ENCODE results near the gene UQCRQ. TPM values are rescaled to one million over a fixed set of nuclear protein-coding genes. Genes with fewer than 3 reads are reported as not detected.

Gene UQCRQ
- total RNA-seq, result 100 to 1,000 TPM; 677 to 784 TPM

DNA sequence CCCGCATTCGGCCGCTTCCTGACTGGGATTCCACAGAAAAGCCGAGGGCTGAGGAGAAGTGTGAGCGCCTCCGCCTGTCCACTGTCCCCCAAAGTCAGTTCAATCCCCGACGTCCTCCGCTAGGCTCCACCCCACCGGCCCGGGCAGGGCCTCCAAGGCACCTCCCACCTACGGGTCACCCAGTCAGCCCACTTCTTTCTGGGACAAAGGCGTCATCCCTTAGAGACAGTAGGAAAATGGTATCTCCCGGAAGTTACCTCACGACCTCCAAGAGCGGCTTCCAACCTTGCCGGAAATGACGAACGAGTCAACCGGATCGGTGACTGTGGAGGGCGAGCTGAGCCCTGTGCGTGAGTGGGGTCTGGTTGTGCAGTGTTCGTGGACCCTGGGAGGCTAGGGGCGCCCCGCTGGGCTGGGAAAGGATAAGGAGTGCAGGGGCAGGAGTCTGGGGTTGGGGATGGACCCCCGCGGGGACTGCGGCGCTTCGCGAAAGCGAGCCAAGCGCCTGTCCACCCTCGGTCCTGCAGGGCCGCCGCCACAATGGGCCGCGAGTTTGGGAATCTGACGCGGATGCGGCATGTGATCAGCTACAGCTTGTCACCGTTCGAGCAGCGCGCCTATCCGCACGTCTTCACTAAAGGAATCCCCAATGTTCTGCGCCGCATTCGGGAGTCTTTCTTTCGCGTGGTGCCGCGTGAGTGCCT is at the start of gene UQCRQ, which contains the start of gene GDF9:
UQCRQ (plus strand) TSS at position 301 of the 704 bp plus-strand sequence; CDS start at position 541, 240 bp downstream.
GDF9 (minus strand) TSS at position 128 of the 704 bp plus-strand sequence. CDS start 1,936 bp downstream, outside the sequence.
- Mint-ChIP-seq H3K27me3 (ENCODE audit: low read depth) (no peaks in the 10 kb centered on the region), H3K4me3 (peak within 1 kb of the TSS; percentile 99), H3K27ac (peak within 1 kb of the TSS; percentile 97), H3K9me3 (no peaks in the 10 kb centered on the region), H3K36me3 (ENCODE audit: low read depth) (peaks cover 24% of the 10 kb centered on the region), H3K4me1 (ENCODE audit: low read depth) (peaks cover 27% of the 10 kb centered on the region)
- CTCF ChIA-PET, result interaction anchor here (0.6 to 1.6 kb wide), 6 partner anchors 22 to 498 kb away, joined by 3 to 5 read pairs (median 4); no protein-coding TSS in a partner anchor
- intact Hi-C loops (cut with micrococcal nuclease), result loop anchor here (1.0 to 10.0 kb wide), 9 partner anchors 36 to 1358 kb away; partner anchors contain the start of genes AFF4, KIF3A, PPP2CA and RAD50
- peak; percentile 96 for DNase-seq

DNA sequence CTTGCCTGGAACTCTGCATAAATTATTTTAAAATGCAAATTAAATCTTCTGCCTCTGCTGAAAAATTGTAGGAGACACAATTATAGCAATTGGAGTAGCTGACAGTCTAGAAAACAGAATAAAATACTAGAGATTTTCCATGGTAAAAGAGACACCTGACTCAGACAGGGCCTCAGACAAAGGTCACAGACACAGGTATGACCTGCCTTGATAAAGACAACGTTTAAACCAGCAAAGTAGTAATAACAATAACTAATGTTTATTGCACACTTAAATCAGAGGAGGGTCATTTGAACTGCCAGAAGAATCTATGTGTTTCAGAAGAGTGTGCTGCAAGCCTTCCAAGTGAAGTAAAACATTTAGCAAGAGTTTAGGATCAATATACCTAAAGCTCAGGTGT is 49.4 kb upstream of the UQCRQ start:
- H3K27ac Mint-ChIP-seq, result no peak overlapping the region
- peaks cover 20% of the 10 kb centered on the region for H3K4me1 Mint-ChIP-seq (ENCODE audit: low read depth)
- intact Hi-C loops (cut with micrococcal nuclease), result no loop called here

DNA sequence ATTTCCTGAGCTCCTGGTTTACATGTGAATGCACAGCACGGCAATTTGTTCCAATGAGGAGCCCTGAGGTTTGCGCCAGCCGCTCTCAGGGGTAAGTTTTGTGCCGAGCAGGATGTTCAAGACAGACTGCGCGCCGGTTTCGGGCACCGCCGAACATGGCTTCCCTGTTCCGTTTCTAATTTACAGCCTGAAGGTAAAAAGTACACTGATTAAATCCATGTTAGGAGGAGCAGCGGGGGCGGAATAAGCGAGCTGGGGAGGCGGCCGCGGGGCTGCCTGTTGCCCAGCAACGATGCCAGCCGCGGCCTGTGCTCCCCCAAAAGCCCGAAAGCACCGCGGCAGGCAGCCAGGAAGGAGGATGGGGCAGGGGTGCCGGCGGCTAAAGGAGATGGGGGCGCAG is 47.0 kb upstream of the UQCRQ start:
- CTCF ChIA-PET, result interaction anchor here (0.6 to 5.2 kb wide), 32 partner anchors 9 to 432 kb away, joined by 3 to 45 read pairs (median 6); partner anchors contain the start of genes CCNI2, KIF3A and SHROOM1
- intact Hi-C loops (cut with micrococcal nuclease), result no loop called here
- peaks cover 14% of the 10 kb centered on the region for H3K4me1 Mint-ChIP-seq (ENCODE audit: low read depth)
- DNase-seq, result peak; percentile 42
- H3K9me3 Mint-ChIP-seq, result no peaks in the 10 kb centered on the region
- no peaks in the 10 kb centered on the region for H3K36me3 Mint-ChIP-seq (ENCODE audit: low read depth)
- H3K27ac Mint-ChIP-seq, result no peak overlapping the region
- H3K27me3 Mint-ChIP-seq (ENCODE audit: low read depth), result peaks cover 24% of the 10 kb centered on the region
- H3K4me3 Mint-ChIP-seq, result peak overlapping the region; percentile 33

More for the DNA sequence above, 49.4 kb upstream of the UQCRQ start:
- H3K9me3 Mint-ChIP-seq, result no peaks in the 10 kb centered on the region
- no peak overlapping the region for H3K4me3 Mint-ChIP-seq
- CTCF ChIA-PET, result interaction anchor here (0.5 to 5.2 kb wide), 7 partner anchors 13 to 316 kb away, joined by 3 to 45 read pairs (median 4); partner anchors contain the start of genes CCNI2 and SHROOM1
- no peaks in the 10 kb centered on the region for H3K36me3 Mint-ChIP-seq (ENCODE audit: low read depth)
- H3K27me3 Mint-ChIP-seq (ENCODE audit: low read depth), result peaks cover 23% of the 10 kb centered on the region
- DNase-seq, result no peak

DNA sequence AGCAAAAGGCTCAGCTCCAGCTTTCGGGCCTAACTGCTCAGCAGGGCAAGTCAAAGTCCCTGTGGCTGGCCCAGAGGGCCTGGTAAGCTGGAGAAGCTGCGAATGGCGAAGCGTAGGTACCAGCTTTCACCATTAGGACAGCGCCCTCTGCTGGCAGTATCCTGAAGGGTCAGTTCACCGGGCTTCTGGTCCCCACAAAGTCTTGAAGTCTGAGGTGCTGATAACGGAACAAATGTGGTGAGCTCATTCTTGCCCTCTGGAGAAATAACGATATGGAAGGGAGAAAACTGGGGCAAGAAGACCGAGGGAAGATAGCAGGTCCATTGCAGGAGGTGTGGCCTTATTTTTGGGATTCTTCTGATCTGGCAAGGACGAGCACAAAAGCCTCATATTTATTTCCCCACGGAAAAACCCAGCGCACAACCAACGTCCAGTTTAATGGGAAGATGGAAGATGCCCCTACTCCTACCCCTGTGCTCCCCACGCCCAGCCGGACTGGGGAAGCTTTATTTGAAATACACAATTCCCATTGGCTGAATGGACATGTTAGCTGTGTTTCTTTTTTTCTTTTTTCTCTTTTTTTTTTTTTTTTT is 46.2 kb upstream of the UQCRQ start:
- H3K36me3 Mint-ChIP-seq (ENCODE audit: low read depth), result no peaks in the 10 kb centered on the region
- no peaks in the 10 kb centered on the region for H3K9me3 Mint-ChIP-seq
- intact Hi-C loops (cut with micrococcal nuclease), result loop anchor here (1.0 to 2.0 kb wide), 7 partner anchors 67 to 435 kb away; partner anchors contain the start of gene CCNI2
- peak overlapping the region; percentile 41 for H3K4me3 Mint-ChIP-seq
- CTCF ChIA-PET, result interaction anchor here (0.6 to 5.2 kb wide), 43 partner anchors 9 to 505 kb away, joined by 3 to 45 read pairs (median 4); partner anchors contain the start of genes CCNI2, KIF3A and SHROOM1
- H3K27me3 Mint-ChIP-seq (ENCODE audit: low read depth), result peaks cover 29% of the 10 kb centered on the region
- DNase-seq, result peak; percentile 97
- no peak overlapping the region for H3K27ac Mint-ChIP-seq
- peaks cover 12% of the 10 kb centered on the region for H3K4me1 Mint-ChIP-seq (ENCODE audit: low read depth)

DNA sequence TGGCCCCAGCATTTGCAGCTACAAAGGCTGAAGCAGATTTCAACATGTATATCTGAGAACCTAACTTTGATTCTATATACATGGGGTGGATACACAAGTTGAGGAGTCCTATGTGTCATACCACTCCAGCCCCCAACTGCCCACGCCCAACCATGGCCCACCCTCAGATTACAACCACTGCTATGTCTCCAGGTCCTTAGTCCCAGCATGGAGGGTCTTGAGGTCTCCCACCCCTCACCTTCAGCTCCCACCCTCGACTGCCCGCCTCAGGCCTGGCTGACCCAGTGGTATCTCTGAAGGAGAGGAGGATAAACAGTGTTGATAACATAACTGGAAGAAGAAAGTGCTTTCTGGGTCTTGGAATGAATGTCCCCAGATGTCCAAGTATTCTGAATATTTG is 45.1 kb upstream of the UQCRQ start:
- CTCF ChIA-PET, result interaction anchor here (0.9 to 5.2 kb wide), 14 partner anchors 9 to 506 kb away, joined by 3 to 45 read pairs (median 10); partner anchors contain the start of genes CCNI2 and SHROOM1
- no peaks in the 10 kb centered on the region for H3K36me3 Mint-ChIP-seq (ENCODE audit: low read depth)
- intact Hi-C loops (cut with micrococcal nuclease), result loop anchor here (2.0 kb wide), 1 partner anchor 161 kb away; no protein-coding TSS in a partner anchor
- H3K9me3 Mint-ChIP-seq, result no peaks in the 10 kb centered on the region
- H3K27ac Mint-ChIP-seq, result no peak overlapping the region
- DNase-seq, result no peak
- H3K27me3 Mint-ChIP-seq (ENCODE audit: low read depth), result peaks cover 32% of the 10 kb centered on the region
- peaks cover 12% of the 10 kb centered on the region for H3K4me1 Mint-ChIP-seq (ENCODE audit: low read depth)
- H3K4me3 Mint-ChIP-seq, result no peak overlapping the region

GRCh38 chr5:132821791-132822190 is 44.7 kb upstream of the UQCRQ start:
- no peak for DNase-seq
- H3K9me3 Mint-ChIP-seq, result no peaks in the 10 kb centered on the region
- H3K27ac Mint-ChIP-seq, result no peak overlapping the region
- H3K36me3 Mint-ChIP-seq (ENCODE audit: low read depth), result no peaks in the 10 kb centered on the region
- CTCF ChIA-PET, result interaction anchor here (0.9 to 5.2 kb wide), 6 partner anchors 8 to 316 kb away, joined by 3 to 45 read pairs (median 10); partner anchors contain the start of gene SHROOM1
- intact Hi-C loops (cut with micrococcal nuclease), result loop anchor here (2.0 kb wide), 1 partner anchor 161 kb away; no protein-coding TSS in a partner anchor
- peaks cover 12% of the 10 kb centered on the region for H3K4me1 Mint-ChIP-seq (ENCODE audit: low read depth)
- H3K27me3 Mint-ChIP-seq (ENCODE audit: low read depth), result peaks cover 36% of the 10 kb centered on the region
- H3K4me3 Mint-ChIP-seq, result no peak overlapping the region

DNA sequence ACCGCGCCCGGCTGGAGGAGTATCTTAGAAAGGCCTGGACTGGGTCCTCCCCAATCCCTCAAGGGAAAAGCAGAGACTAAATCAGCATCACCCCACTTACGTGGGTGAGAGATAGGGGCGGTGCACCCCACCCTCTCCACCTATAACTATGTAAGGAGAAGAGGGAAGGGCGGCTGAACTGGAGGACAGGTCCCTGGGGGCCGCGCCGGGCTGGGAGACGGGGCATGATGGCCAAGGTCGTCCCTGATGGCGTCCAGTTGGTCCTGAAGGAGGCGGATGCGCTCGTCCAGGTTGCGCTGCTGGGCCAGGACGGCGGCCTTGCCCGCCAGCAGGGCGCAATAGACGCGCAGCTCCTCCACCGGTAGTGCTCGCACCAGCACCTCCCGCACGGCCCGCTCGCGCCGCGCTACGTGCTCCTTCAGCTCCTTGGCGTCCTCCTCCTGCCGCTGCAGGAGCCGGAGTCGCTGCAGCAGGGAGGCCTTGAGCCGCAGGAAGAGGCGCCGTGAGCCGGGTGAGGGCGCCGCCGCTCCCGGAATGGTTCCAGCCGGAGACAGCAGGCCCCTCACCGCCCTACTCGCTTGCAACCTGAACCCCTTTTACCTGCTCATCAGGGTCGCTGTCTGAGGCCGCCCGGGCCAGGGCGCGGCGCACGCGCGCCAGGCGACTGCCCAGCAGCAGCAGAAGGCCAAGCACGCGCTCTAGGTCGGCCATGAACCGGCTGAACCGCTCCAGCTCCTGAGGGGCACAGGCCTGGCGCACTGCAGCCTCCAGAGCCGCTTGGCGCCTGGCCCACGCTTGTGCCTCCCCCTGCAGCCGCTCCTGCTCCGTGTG is 43.6 kb upstream of the UQCRQ start:
- H3K27me3 Mint-ChIP-seq (ENCODE audit: low read depth), result peaks cover 46% of the 10 kb centered on the region
- peak; percentile 29 for DNase-seq
- CTCF ChIA-PET, result interaction anchor here (0.6 to 1.4 kb wide), 4 partner anchors 28 to 270 kb away, joined by 3 to 5 read pairs (median 4); no protein-coding TSS in a partner anchor
- H3K36me3 Mint-ChIP-seq (ENCODE audit: low read depth), result no peaks in the 10 kb centered on the region
- H3K4me3 Mint-ChIP-seq, result no peak overlapping the region
- H3K4me1 Mint-ChIP-seq (ENCODE audit: low read depth), result peaks cover 12% of the 10 kb centered on the region
- H3K9me3 Mint-ChIP-seq, result no peaks in the 10 kb centered on the region
- intact Hi-C loops (cut with micrococcal nuclease), result no loop called here
- H3K27ac Mint-ChIP-seq, result no peak overlapping the region

- intact Hi-C loops (cut with micrococcal nuclease), result no loop called here
- H3K4me3 Mint-ChIP-seq, result no peak overlapping the region
- peaks cover 51% of the 10 kb centered on the region for H3K27me3 Mint-ChIP-seq (ENCODE audit: low read depth)
- H3K9me3 Mint-ChIP-seq, result no peaks in the 10 kb centered on the region
- peaks cover 12% of the 10 kb centered on the region for H3K4me1 Mint-ChIP-seq (ENCODE audit: low read depth)
- CTCF ChIA-PET, result interaction anchor here (1.4 to 1.8 kb wide), 2 partner anchors 11 to 27 kb away, joined by 4 to 8 read pairs; no protein-coding TSS in a partner anchor
- no peak for DNase-seq
- H3K27ac Mint-ChIP-seq, result no peak overlapping the region
- no peaks in the 10 kb centered on the region for H3K36me3 Mint-ChIP-seq (ENCODE audit: low read depth)
Observed at GRCh38 chr5:132823481-132824050, 42.9 kb upstream of the UQCRQ start.

- H3K4me1 Mint-ChIP-seq (ENCODE audit: low read depth), result peaks cover 12% of the 10 kb centered on the region
- intact Hi-C loops (cut with micrococcal nuclease), result no loop called here
- H3K27ac Mint-ChIP-seq, result no peak overlapping the region
- no peaks in the 10 kb centered on the region for H3K9me3 Mint-ChIP-seq
- no peaks in the 10 kb centered on the region for H3K36me3 Mint-ChIP-seq (ENCODE audit: low read depth)
- H3K27me3 Mint-ChIP-seq (ENCODE audit: low read depth), result peaks cover 55% of the 10 kb centered on the region
- no peak overlapping the region for H3K4me3 Mint-ChIP-seq
- CTCF ChIA-PET, result interaction anchor here (1.4 to 1.8 kb wide), 2 partner anchors 10 to 26 kb away, joined by 4 to 8 read pairs; no protein-coding TSS in a partner anchor
- no peak for DNase-seq
Observed at GRCh38 chr5:132824426-132824825, 42.0 kb upstream of the UQCRQ start.

DNA sequence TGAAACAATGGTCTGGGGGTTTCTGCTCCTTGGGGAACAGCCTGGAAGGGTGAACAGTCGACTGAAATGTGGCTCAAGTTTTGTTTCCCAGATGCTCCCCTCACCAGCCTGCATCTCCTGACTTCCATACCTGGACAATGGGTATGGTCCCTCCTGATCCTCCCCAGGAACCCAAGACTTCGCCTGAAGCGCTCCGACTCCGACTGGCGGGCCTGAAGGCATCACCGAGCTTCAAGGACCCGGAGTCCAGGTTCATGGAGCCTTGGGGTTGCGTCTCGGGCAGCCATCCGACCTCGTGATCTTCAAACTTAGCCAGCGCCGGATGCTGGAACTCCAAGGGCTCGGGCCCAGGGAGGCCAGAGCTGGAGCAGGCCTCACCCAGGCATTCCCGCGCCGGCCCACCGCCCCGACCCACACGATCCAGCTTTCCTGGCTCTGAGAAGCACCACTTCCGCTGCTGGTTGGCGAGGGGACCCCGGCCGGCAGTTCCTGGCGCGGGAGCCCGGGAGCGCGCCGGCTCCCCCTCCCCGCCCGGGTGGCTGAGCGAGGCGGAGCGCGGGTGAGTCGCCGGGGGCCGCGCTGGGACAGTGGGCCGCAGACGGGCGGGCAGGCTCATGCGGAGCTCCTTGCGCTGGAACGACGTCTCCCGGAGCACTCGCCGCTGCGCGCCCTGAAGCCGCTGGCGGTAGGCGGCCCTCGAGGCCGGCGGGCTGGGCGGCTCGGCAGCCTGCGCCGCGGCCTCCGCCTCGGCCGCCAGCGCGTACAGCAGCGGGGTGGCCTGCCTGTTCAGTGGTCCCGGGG is 41.2 kb upstream of the UQCRQ start:
- peaks cover 59% of the 10 kb centered on the region for H3K27me3 Mint-ChIP-seq (ENCODE audit: low read depth)
- no peak overlapping the region for H3K27ac Mint-ChIP-seq
- no peak for DNase-seq
- CTCF ChIA-PET, result interaction anchor here (1.5 to 1.8 kb wide), 2 partner anchors 9 to 298 kb away, joined by 4 to 8 read pairs; no protein-coding TSS in a partner anchor
- H3K36me3 Mint-ChIP-seq (ENCODE audit: low read depth), result no peaks in the 10 kb centered on the region
- intact Hi-C loops (cut with micrococcal nuclease), result no loop called here
- H3K4me1 Mint-ChIP-seq (ENCODE audit: low read depth), result peaks cover 5% of the 10 kb centered on the region
- H3K9me3 Mint-ChIP-seq, result no peaks in the 10 kb centered on the region
- no peak overlapping the region for H3K4me3 Mint-ChIP-seq

All from activated naive CD4-positive, alpha-beta T cell treated with anti-CD3 and anti-CD28 coated beads for 36 hours (primary cell).